ENCODE results near the gene SYMPK. TPM values are rescaled to one million over a fixed set of nuclear protein-coding genes. Genes with fewer than 3 reads are reported as not detected.
A peak's percentile ranks its signal among the peaks of the same experiment; 100 is the strongest.

Gene SYMPK
- total and polyA plus RNA-seq, 8 donors, result 32.2 to 420 (median 79.8) TPM

GRCh38 chr19:45765702-45766295, 97.1 kb downstream of the SYMPK start:
- H3K4me3 ChIP-seq, result peak overlapping the region in 2 of 4 donors; percentile 81 to 85
- H3K36me3 ChIP-seq, result no peaks in the 10 kb centered on the region
- H3K27me3 ChIP-seq, result peaks cover 0 to 22% (median 0%) of the 10 kb centered on the region in 3 donors
- no peak for TF ChIP-seq POLR2A (IDR thresholded peaks at IDR 0.05)
- no peak for TF ChIP-seq POLR2AphosphoS5 (IDR thresholded peaks at IDR 0.05)
- TF ChIP-seq CTCF (IDR thresholded peaks at IDR 0.05), result no peak
- TF ChIP-seq EP300 (IDR thresholded peaks at IDR 0.05), result no peak
- peaks cover 35 to 64% (median 57%) of the 10 kb centered on the region in 4 donors for H3K4me1 ChIP-seq
- 68 to 78% (median 72%) methylated on average over 16 to 23 of the region's 23 CpGs for WGBS, 5 donors
- peak overlapping the region in 4 of 5 donors; percentile 89 to 97 (median 94) for H3K27ac ChIP-seq
- no peak for DNase-seq
- intact Hi-C loops (cut with DNase I; ENCODE audit: low total_unique reads), result no loop called here
- H3K9me3 ChIP-seq, result no peaks in the 10 kb centered on the region

Other genes with a start within 250 kb of the SYMPK start
- 100 to 1,000 TPM in 2 of 5 donors, 10 to 100 TPM in 3; 17.8 to 387 (median 33.8) TPM for gene EML2, start 223.8 kb downstream of the SYMPK start, total RNA-seq
- gene EML2, start 223.8 kb downstream of the SYMPK start, polyA plus RNA-seq, result 10 to 100 TPM; 28.6 to 53.0 (median 31.8) TPM
- gene GIPR, start 194.9 kb downstream of the SYMPK start, total RNA-seq, result 10 to 100 TPM in 3 of 5 donors, 1 to 10 TPM in 2; 5.1 to 44.9 (median 11.9) TPM
- 1 to 10 TPM; 1.9 to 2.4 (median 2.1) TPM for gene GIPR, start 194.9 kb downstream of the SYMPK start, polyA plus RNA-seq
- gene SNRPD2, start 171.2 kb downstream of the SYMPK start, total RNA-seq, result 100 to 1,000 TPM in 3 of 5 donors, 10 to 100 TPM in 2; 79.9 to 217 (median 127) TPM
- 100 to 1,000 TPM; 378 to 511 (median 467) TPM for gene SNRPD2, start 171.2 kb downstream of the SYMPK start, polyA plus RNA-seq
- 10 to 100 TPM in 2 of 5 donors, 1 to 10 TPM in 3; 5.8 to 33.6 (median 7.6) TPM for gene QPCTL, start 170.5 kb downstream of the SYMPK start, total RNA-seq
- 1 to 10 TPM; 1.7 to 7.0 (median 4.2) TPM for gene QPCTL, start 170.5 kb downstream of the SYMPK start, polyA plus RNA-seq
- 10 to 100 TPM in 3 of 5 donors, 1 to 10 TPM in 2; 4.0 to 61.7 (median 12.3) TPM for gene FBXO46, start 132.3 kb downstream of the SYMPK start, total RNA-seq
- 10 to 100 TPM in 1 of 3 donors, 1 to 10 TPM in 2; 6.3 to 10.1 (median 7.9) TPM for gene FBXO46, start 132.3 kb downstream of the SYMPK start, polyA plus RNA-seq
- not detected for gene MEIOSIN, start 129.7 kb downstream of the SYMPK start, total RNA-seq
- gene MEIOSIN, start 129.7 kb downstream of the SYMPK start, polyA plus RNA-seq, result not detected
- 10 to 100 TPM in 4 of 5 donors, 1 to 10 TPM in 1; 4.0 to 39.1 (median 25.9) TPM for gene SIX5, start 93.9 kb downstream of the SYMPK start, total RNA-seq
- 10 to 100 TPM; 14.4 to 23.3 (median 16.6) TPM for gene SIX5, start 93.9 kb downstream of the SYMPK start, polyA plus RNA-seq
- gene DMPK, start 80.7 kb downstream of the SYMPK start, total RNA-seq, result 100 to 1,000 TPM in 2 of 5 donors, 10 to 100 TPM in 3; 53.1 to 248 (median 72.8) TPM
- 10 to 100 TPM; 27.2 to 76.9 (median 56.5) TPM for gene DMPK, start 80.7 kb downstream of the SYMPK start, polyA plus RNA-seq
- gene DMWD, start 70.3 kb downstream of the SYMPK start, total RNA-seq, result 10 to 100 TPM in 4 of 5 donors, 1 to 10 TPM in 1; 5.3 to 52.1 (median 27.9) TPM
- 10 to 100 TPM; 12.8 to 17.4 (median 15.9) TPM for gene DMWD, start 70.3 kb downstream of the SYMPK start, polyA plus RNA-seq
- gene RSPH6A, start 47.8 kb downstream of the SYMPK start, total RNA-seq, result 1 to 10 TPM in 2 of 5 donors, under 1 TPM in 1, not detected in 2; 0.37 to 5.8 (median 1.4) TPM
- gene RSPH6A, start 47.8 kb downstream of the SYMPK start, polyA plus RNA-seq, result not detected
- gene FOXA3, start 1.2 kb upstream of the SYMPK start, total RNA-seq, result 10 to 100 TPM in 4 of 5 donors, 1 to 10 TPM in 1; 7.6 to 46.7 (median 18.5) TPM
- gene FOXA3, start 1.2 kb upstream of the SYMPK start, polyA plus RNA-seq, result 10 to 100 TPM; 11.9 to 65.8 (median 41.0) TPM
- 10 to 100 TPM in 4 of 5 donors, not detected in 1; 13.4 to 75.9 (median 24.1) TPM for gene IRF2BP1, start 23.0 kb upstream of the SYMPK start, total RNA-seq
- 10 to 100 TPM; 11.5 to 12.8 (median 12.8) TPM for gene IRF2BP1, start 23.0 kb upstream of the SYMPK start, polyA plus RNA-seq
- gene MYPOP, start 39.5 kb upstream of the SYMPK start, total RNA-seq, result 10 to 100 TPM in 1 of 5 donors, 1 to 10 TPM in 1, under 1 TPM in 3; 0.58 to 12.2 (median 0.73) TPM
- 1 to 10 TPM; 4.2 to 5.0 (median 5.0) TPM for gene MYPOP, start 39.5 kb upstream of the SYMPK start, polyA plus RNA-seq
- not detected for gene NANOS2, start 51.6 kb upstream of the SYMPK start, total RNA-seq
- not detected for gene NANOS2, start 51.6 kb upstream of the SYMPK start, polyA plus RNA-seq
- gene NOVA2, start 110.7 kb upstream of the SYMPK start, total RNA-seq, result 1 to 10 TPM in 2 of 5 donors, under 1 TPM in 1, not detected in 2; 0.45 to 1.8 (median 1.2) TPM
- gene NOVA2, start 110.7 kb upstream of the SYMPK start, polyA plus RNA-seq, result 10 to 100 TPM in 1 of 3 donors, 1 to 10 TPM in 1, under 1 TPM in 1; 0.38 to 10.7 (median 1.4) TPM
- 10 to 100 TPM in 3 of 5 donors, 1 to 10 TPM in 2; 2.4 to 38.8 (median 14.5) TPM for gene CCDC61, start 132.3 kb upstream of the SYMPK start, total RNA-seq
- gene CCDC61, start 132.3 kb upstream of the SYMPK start, polyA plus RNA-seq, result 10 to 100 TPM; 10.7 to 17.9 (median 12.0) TPM
- gene PGLYRP1, start 159.9 kb upstream of the SYMPK start, total RNA-seq, result not detected
- 1 to 10 TPM in 1 of 3 donors, under 1 TPM in 1, not detected in 1; 0.56 to 3.5 TPM for gene PGLYRP1, start 159.9 kb upstream of the SYMPK start, polyA plus RNA-seq
- gene IGFL4, start 177.9 kb upstream of the SYMPK start, total RNA-seq, result not detected
- under 1 TPM in 1 of 3 donors, not detected in 2; 0.15 TPM for gene IGFL4, start 177.9 kb upstream of the SYMPK start, polyA plus RNA-seq